ENCODE results near the gene BMP6.

DNA sequence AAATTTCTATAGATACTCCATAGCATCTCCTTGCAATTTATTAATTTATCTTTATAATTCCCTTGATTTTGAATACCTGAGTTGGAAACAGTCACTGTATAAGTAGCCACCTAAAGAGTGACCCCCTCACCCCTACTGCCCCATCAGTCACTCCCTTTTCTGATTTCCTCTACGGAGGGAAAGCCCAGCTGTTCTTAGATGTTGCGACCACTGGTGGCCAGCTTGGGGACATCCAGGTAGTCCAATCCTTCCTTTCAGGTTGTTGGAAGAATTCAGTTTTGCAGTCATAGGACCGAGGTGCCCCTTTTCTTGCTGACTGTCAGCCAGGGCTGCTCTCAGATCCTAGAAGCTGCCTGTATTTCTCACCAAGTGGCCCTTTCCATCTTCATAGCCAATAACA lies 87.8 kb downstream of the BMP6 start:
- TF ChIP-seq, protein P1, sequence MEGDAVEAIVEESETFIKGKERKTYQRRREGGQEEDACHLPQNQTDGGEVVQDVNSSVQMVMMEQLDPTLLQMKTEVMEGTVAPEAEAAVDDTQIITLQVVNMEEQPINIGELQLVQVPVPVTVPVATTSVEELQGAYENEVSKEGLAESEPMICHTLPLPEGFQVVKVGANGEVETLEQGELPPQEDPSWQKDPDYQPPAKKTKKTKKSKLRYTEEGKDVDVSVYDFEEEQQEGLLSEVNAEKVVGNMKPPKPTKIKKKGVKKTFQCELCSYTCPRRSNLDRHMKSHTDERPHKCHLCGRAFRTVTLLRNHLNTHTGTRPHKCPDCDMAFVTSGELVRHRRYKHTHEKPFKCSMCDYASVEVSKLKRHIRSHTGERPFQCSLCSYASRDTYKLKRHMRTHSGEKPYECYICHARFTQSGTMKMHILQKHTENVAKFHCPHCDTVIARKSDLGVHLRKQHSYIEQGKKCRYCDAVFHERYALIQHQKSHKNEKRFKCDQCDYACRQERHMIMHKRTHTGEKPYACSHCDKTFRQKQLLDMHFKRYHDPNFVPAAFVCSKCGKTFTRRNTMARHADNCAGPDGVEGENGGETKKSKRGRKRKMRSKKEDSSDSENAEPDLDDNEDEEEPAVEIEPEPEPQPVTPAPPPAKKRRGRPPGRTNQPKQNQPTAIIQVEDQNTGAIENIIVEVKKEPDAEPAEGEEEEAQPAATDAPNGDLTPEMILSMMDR (IDR thresholded peaks at IDR 0.05; ENCODE audit: borderline replicate concordance, extremely low read depth, low read length, poor library complexity, severe bottlenecking): no peak
- TF ChIP-seq EZH2 (IDR thresholded peaks at IDR 0.05; ENCODE audit: borderline replicate concordance, low read depth, low read length, severe bottlenecking): no peak
